SK-N-SH (cell line): ENCODE data around the gene GNAZ.

Experiments used
- CTCF ChIP-seq: fragments of 200-600 bp; sonication (generic); IDR thresholded peaks from 2 replicates; pipeline ENCODE4 v1.6.1; 2017; ENCODE audit warnings: antibody characterized with exemption, mild to moderate bottlenecking, moderate library complexity
- EZH2phosphoT487 ChIP-seq: fragments of 200-600 bp; sonication (generic); IDR thresholded peaks from 2 replicates; pipeline ENCODE4 v1.6.1; 2017; ENCODE audit warnings: low read depth, mixed run types, mild to moderate bottlenecking, antibody characterized with exemption, moderate library complexity, borderline replicate concordance
- JUND ChIP-seq: IDR thresholded peaks from 2 replicates; pipeline ENCODE4 v1.4.0; 2012
- POLR2AphosphoS5 ChIP-seq: IDR thresholded peaks from 2 replicates; pipeline ENCODE4 v1.6.1; 2012; ENCODE audit warnings: low read depth, low read length
- RAD21 ChIP-seq: IDR thresholded peaks from 2 replicates; pipeline ENCODE4 v1.6.1; 2012; ENCODE audit warnings: mild to moderate bottlenecking, low read length
- YY1 ChIP-seq: IDR thresholded peaks from 2 replicates; pipeline ENCODE4 v1.4.0; 2012; ENCODE audit warnings: low read depth, mild to moderate bottlenecking

- TF ChIP-seq EZH2phosphoT487 = no peak
- no peak for TF ChIP-seq RAD21
- TF ChIP-seq POLR2AphosphoS5 = no peak
- TF ChIP-seq YY1 = no peak
- TF ChIP-seq CTCF = no peak
- TF ChIP-seq JUND = no peak
Observed at GRCh38 chr22:23149743-23150238, 79.5 kb downstream of the GNAZ start.
